ENCODE results near the gene BDKRB2. TPM values are rescaled to one million over a fixed set of nuclear protein-coding genes. Genes with fewer than 3 reads are reported as not detected.

The BDKRB2 gene
- total and polyA plus RNA-seq, 2 experiments from 2014 or later, result 0.14 to 0.21 TPM

GRCh38 chr14:96173636-96174475 is 30.8 kb upstream of the BDKRB2 start (continued):
- TF ChIP-seq CTCF (conservative IDR thresholded peaks at IDR 0.05; ENCODE audit: low read depth in 2 of 2), result no peak
- TF ChIP-seq ZNF114 (CRISPR knock-in tag; IDR thresholded peaks at IDR 0.05), result no peak
- no peak for TF ChIP-seq ZNF331 (CRISPR knock-in tag; IDR thresholded peaks at IDR 0.05; ENCODE audit: low read depth)
- no peak for TF ChIP-seq POLR2AphosphoS5 (IDR thresholded peaks at IDR 0.05; ENCODE audit: low read depth)

- Histone ChIP-seq H3K27ac (ENCODE audit: low read depth) (no peak overlapping the region), H3K9me2 (ENCODE audit: insufficient read depth) (peaks cover 4% of the 10 kb centered on the region; the same call in 1 of the 2 replicates), H3F3A (replicated peaks; ENCODE audit: low read depth) (no peaks in the 10 kb centered on the region), H4K20me1 (replicated peaks; ENCODE audit: insufficient read depth) (no peaks in the 10 kb centered on the region), H2AFZ (no peak overlapping the region), H3K36me3 (ENCODE audit: insufficient read depth) (no peaks in the 10 kb centered on the region), H3K79me2 (replicated peaks; ENCODE audit: insufficient read depth) (no peaks in the 10 kb centered on the region), H3K4me1 (ENCODE audit: insufficient read depth) (no peaks in the 10 kb centered on the region; the same call in 1 of the 2 replicates), H3K27me3 (ENCODE audit: insufficient read depth) (no peaks in the 10 kb centered on the region), H3K4me3 (no peak overlapping the region), H3K4me2 (no peak overlapping the region)
- no peaks in the 10 kb centered on the region for H3K36me3 Mint-ChIP-seq (ENCODE audit: low read depth)
- H3K27me3 Mint-ChIP-seq (ENCODE audit: insufficient read depth, low read depth, poor library complexity), result peaks cover 12% of the 10 kb centered on the region
- no peak for ATAC-seq
- no peak overlapping the region for H3K27ac Mint-ChIP-seq
- H3K4me1 Mint-ChIP-seq, result no peaks in the 10 kb centered on the region; the same call in 2 of the 3 replicates
- DNase-seq (ENCODE audit: low spot score), result no peak
- peaks cover 2% of the 10 kb centered on the region; the same call in 1 of the 3 replicates for H3K9me3 Mint-ChIP-seq
- no peak overlapping the region for H3K4me3 Mint-ChIP-seq
- TF ChIP-seq EZH2phosphoT487 (IDR thresholded peaks at IDR 0.05; ENCODE audit: unreplicated experiment) (no peak), ZNF331 (CRISPR knock-in tag; IDR thresholded peaks at IDR 0.05; ENCODE audit: low read depth) (no peak), ETS1 (IDR thresholded peaks at IDR 0.05) (no peak), CREB1 (CRISPR knock-in tag; IDR thresholded peaks at IDR 0.05; ENCODE audit: low read depth) (no peak), ZNF462 (CRISPR knock-in tag; IDR thresholded peaks at IDR 0.05) (no peak), REST (IDR thresholded peaks at IDR 0.05; ENCODE audit: unreplicated experiment) (no peak), JUNB (IDR thresholded peaks at IDR 0.05; ENCODE audit: unreplicated experiment) (no peak), POLR2AphosphoS5 (IDR thresholded peaks at IDR 0.05; ENCODE audit: low read depth) (no peak), NANOG (IDR thresholded peaks at IDR 0.05; ENCODE audit: borderline replicate concordance) (no peak), ZNF114 (CRISPR knock-in tag; IDR thresholded peaks at IDR 0.05) (no peak)
Observed at GRCh38 chr14:96176275-96176674, 28.4 kb upstream of the BDKRB2 start.

All from GM23338 (cell line).